Erythroblast (primary cell): ENCODE measurements around the gene STOX1.
"Not testable (repeated sequence)": the region's sequence is repeated elsewhere in the genome, so short reads cannot be mapped to it uniquely, and the experiment has no call there.

ENCODE experiments used
- DNase-seq, 2 experiments: peaks; one replicate each; lab custom pipeline; 2025; lab: John Stamatoyannopoulos, UW
- GATA1 ChIP-seq: IDR thresholded peaks from 2 replicates; pipeline ENCODE4 v1.6.1; 2011; ENCODE audit warnings: low read depth, mild to moderate bottlenecking, control low read depth, low read length, moderate library complexity
- POLR2A ChIP-seq: IDR thresholded peaks from 2 replicates; pipeline ENCODE4 v1.6.1; 2011; ENCODE audit warnings: mild to moderate bottlenecking, low read length

The STOX1 gene

DNA sequence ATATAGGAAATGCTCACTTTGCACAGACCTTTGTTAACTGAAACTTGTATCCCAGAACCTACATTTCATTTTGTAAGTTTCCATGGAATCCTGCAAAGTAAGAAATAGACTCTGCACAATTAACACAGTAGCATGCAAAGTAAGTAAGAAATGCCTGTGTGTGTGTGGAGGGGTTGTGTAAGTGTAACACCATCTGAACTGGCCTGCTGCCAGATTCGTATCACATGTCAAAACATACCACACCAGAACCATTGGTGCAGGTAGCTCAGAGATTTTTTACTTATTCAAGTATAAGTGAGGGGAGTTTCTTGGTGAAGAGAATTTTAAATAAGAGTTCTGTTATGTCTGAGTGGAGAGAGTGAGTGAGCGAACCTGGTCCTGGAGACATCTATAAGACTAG lies 110.8 kb downstream of the STOX1 start:
- DNase-seq: peak in 1 of 2 experiments; percentile 18
- no peak for TF ChIP-seq GATA1

DNA sequence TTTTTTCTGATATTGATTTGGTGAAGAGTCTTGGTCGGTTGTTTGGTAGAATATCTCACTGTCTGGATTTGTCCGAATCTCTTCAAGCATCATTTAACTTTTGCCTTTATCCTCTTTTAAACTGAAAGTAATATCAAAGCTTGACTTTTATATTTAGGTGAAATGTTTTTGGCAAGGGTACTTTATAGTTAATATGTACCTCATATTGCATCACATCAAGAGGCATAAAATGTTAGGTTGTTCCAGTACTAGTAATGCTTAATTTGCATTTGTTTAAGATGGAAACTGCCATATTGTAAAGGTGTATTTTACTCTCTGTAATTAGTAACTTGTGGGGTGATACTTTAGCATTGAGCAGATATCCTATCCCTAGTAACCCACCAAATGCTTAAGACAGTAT lies 111.6 kb downstream of the STOX1 start:
- no peak for TF ChIP-seq GATA1
- no peak for TF ChIP-seq POLR2A
- DNase-seq: no peak

DNA sequence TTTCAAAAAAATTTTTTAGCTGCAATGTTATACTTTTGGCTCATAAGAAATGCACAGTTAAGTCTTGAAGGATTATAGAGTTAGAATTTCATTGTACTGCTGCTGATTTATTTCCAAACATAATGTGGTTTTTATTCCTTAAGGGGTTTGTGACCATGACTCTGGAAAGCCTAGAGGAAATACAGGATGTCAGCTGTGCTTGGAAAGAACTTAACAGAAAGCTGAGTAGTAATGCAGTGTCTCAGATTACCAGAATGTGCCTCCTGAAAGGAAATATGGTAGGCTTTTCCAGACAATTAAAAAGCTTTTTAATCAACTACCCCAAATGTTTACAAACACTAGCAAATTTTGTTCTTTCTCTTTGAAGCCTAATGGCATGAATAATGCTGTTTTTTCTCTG lies 113.6 kb downstream of the STOX1 start:
- not testable (repeated sequence) for DNase-seq
